Hepatocyte (in vitro differentiated cells): Measurements from ENCODE around the gene PPP6R2.

Experiments
- EZH2 ChIP-seq: fragments of 200-600 bp; sonication (generic); IDR thresholded peaks from 2 replicates; pipeline ENCODE4 v1.6.1; 2016; ENCODE audit warnings: antibody characterized with exemption, mild to moderate bottlenecking, borderline replicate concordance
- TF ChIP-seq, protein P1 (sequence below): fragments of 200-600 bp; sonication (generic); IDR thresholded peaks from 2 replicates; pipeline ENCODE4 v1.5.1; 2016; ENCODE audit warnings: antibody characterized with exemption, mild to moderate bottlenecking; ENCODE audit not compliant: poor library complexity

DNA sequence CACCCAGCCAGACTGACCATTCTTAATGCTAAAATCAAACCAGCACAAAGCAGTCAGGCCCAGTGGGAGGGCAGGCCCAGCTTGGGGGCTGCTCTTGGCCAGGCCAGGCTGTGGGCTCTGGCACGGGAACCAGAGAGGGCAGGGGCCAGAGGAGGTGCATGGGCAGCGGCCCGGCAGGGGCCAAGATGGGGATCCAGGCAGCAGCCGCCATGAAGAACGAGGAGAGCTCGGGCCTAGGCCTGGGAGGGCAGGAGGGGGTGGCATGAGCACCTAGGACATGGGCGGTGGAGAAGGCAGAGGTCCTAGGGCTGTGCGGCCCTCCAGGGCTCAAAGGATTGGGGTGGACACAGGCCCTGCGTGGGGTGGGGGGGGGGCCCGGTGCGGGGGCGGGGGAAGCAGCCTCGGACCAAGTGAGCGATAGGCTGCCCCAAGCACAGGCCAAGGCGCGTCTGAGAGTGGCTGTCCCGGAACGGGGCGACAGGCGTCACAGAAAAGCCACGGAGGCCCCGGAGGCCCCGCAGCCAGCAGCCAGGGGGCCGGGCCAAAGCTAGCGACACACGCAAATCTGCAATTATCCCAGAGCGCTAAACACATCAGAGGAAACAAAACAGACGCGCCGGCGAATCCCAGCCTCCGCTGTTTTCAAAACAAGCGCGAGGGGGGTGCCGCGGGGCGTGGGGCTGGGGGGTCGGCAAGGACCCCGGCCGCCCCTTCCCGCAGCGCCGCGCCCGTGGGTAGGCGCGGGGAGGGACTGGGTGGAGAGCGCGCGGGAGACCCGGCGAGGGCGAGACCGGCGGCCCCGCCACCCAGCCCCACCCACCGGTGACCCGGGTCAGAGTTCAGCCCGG, 44.0 kb upstream of the PPP6R2 start:
- TF ChIP-seq, protein P1, sequence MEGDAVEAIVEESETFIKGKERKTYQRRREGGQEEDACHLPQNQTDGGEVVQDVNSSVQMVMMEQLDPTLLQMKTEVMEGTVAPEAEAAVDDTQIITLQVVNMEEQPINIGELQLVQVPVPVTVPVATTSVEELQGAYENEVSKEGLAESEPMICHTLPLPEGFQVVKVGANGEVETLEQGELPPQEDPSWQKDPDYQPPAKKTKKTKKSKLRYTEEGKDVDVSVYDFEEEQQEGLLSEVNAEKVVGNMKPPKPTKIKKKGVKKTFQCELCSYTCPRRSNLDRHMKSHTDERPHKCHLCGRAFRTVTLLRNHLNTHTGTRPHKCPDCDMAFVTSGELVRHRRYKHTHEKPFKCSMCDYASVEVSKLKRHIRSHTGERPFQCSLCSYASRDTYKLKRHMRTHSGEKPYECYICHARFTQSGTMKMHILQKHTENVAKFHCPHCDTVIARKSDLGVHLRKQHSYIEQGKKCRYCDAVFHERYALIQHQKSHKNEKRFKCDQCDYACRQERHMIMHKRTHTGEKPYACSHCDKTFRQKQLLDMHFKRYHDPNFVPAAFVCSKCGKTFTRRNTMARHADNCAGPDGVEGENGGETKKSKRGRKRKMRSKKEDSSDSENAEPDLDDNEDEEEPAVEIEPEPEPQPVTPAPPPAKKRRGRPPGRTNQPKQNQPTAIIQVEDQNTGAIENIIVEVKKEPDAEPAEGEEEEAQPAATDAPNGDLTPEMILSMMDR: no peak
- TF ChIP-seq EZH2: no peak
